HCT116 (cell line): ENCODE results near the gene GLO1.

ENCODE experiments used
- CTCF ChIP-seq, 3 experiments: fragments of 200-600 bp in 1 of 3; sonication (generic) in 1 of 3; IDR thresholded peaks in 2 of 3; conservative IDR thresholded peaks in 1 of 3; 2 replicates each; pipeline ENCODE4 v1.5.1; 2012 to 2017; ENCODE audit warnings: low read depth in 2 of 3, low read length in 2 of 3, antibody characterized with exemption in 1 of 3, borderline replicate concordance in 1 of 3, control low read depth in 1 of 3, mild to moderate bottlenecking in 1 of 3, mixed read lengths in 1 of 3, mixed run types in 1 of 3, moderate library complexity in 1 of 3; ENCODE audit not compliant: insufficient read depth in 1 of 3
- JUND ChIP-seq: IDR thresholded peaks from 2 replicates; pipeline ENCODE4 v1.6.1; 2012
- MAX ChIP-seq: IDR thresholded peaks from 2 replicates; pipeline ENCODE4 v1.6.1; 2012
- POLR2AphosphoS5 ChIP-seq: IDR thresholded peaks from 2 replicates; pipeline ENCODE4 v1.6.1; 2011; ENCODE audit warnings: mild to moderate bottlenecking, low read depth, low read length, moderate library complexity
- SIN3A ChIP-seq: IDR thresholded peaks from 2 replicates; pipeline ENCODE4 v1.6.1; 2012; ENCODE audit warnings: low read depth
- SRF ChIP-seq: IDR thresholded peaks from 2 replicates; pipeline ENCODE4 v1.6.1; 2012; ENCODE audit warnings: low read depth
- TCF7L2 ChIP-seq: IDR thresholded peaks from 2 replicates; pipeline ENCODE4 v1.7.0; 2011; ENCODE audit warnings: borderline replicate concordance, inconsistent platforms; ENCODE audit not compliant: insufficient read depth, insufficient read length; ENCODE audit errors: extremely low read depth

GRCh38 chr6:38750968-38751615, 48.1 kb upstream of the GLO1 start:
- TF ChIP-seq CTCF (IDR thresholded peaks at IDR 0.05 in 2 of 3, conservative IDR thresholded peaks at IDR 0.05 in 1 of 3; ENCODE audit: borderline replicate concordance in 1 of 3, insufficient read depth in 1 of 3, low read depth in 2 of 3, low read length in 2 of 3) (no peak), SIN3A (no peak), POLR2AphosphoS5 (no peak), MAX (no peak), TCF7L2 (no peak), SRF (no peak), JUND (no peak)
